GM18907 (cell line): ENCODE measurements around the gene POU2F1.

Experiments used
- ATAC-seq: cut with Tn5 transposase; IDR thresholded peaks from one replicate; pipeline ENCODE4 v1.9.1; 2021; ENCODE audit warnings: mild to moderate bottlenecking, moderate library complexity; ENCODE audit not compliant: unreplicated experiment

Gene POU2F1

GRCh38 chr1:167360120-167360519, 139.4 kb downstream of the POU2F1 start:
- no peak for ATAC-seq

DNA sequence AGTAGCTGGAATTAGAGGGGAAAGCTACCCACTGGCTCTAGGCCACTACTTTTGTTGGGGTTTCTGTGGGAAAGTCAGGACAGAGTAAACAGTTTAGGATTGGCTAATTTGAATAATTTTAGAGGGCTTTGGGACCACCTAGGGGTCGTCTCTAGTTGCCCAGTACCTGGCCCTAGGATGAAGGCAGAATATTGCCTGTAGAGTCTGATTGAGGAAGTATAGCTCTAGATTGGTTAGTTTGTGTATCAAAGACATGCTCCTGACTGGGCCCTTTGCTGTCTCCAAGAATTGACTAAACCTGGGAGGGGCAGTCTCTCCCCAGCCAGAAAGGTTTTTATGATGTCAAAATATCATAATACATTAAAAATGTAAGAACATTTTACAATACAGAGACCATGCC, 142.0 kb downstream of the POU2F1 start:
- ATAC-seq, result no peak

- no peak for ATAC-seq
Observed at GRCh38 chr1:167364826-167365225, 144.1 kb downstream of the POU2F1 start.

DNA sequence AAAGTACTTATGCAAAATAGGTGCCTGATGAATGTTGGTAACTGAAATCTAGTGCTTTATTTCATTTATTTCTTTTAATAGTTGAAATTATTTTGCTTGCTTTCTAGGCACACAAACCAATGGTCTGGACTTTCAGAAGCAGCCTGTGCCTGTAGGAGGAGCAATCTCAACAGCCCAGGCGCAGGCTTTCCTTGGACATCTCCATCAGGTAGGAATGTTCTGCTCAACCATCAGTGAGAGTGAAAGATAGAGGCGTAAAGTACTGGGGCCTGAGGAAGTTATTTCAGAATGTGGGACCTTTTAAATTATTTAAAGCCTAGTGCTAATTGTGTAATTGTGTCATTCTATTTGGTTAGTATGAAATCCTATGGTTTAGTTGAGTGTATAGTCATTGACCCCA, 144.7 kb downstream of the POU2F1 start:
- no peak for ATAC-seq

GRCh38 chr1:167367705-167368104, 147.0 kb downstream of the POU2F1 start:
- ATAC-seq, result no peak

DNA sequence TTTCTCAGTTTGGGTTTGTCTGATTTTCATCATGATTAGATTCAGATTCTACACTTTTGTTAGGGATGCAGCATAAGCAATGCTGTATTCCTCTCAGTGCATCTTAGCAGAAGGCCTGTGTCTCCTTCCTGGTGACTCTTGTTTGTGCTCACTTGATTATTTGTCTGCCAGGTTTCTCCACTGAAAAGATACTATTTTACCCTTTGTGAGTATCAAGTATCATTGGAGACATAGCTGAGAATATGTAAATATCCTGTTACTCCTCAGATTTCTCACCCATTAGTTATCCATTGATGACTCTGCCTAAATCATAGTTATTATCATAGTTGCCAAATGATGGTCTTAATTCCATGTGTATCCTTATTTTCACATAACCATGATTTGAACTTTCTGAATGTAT, 148.5 kb downstream of the POU2F1 start:
- no peak for ATAC-seq

DNA sequence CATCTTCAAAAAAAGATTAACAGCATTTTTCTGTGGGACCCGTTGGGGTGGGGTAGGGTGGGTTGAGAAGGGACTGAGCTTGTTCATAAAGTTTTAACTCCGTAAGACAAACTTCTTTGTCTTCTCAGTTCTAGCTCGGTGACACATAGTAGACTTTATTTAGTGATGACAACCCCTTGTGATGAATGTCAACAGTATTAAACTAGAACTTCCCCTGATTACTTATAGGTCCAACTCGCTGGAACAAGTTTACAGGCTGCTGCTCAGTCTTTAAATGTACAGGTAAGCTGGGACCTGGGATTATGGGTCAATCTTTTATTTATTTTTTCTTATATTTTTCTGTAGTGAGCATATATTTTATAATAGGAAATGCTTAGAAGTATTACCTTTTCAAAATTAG, 149.2 kb downstream of the POU2F1 start:
- ATAC-seq, result no peak

DNA sequence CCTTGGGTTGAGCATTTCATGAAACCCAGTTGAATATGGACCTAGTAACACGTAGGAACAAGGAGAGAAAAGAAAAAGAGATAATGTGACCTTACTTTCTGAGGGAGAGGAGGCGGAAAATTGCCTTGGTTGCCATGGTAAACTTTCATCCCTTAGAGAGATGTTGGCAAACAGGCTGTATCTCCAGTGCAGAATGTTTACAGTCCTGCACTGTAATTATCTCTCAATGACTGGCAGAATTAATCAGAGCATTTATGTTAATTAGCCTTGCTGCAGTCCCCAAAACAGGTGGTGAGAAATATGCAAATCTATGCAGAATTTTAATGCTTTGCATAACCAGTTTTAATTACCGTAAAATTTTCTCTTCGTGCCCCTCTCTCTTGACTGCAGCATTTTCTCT, 150.3 kb downstream of the POU2F1 start:
- no peak for ATAC-seq

GRCh38 chr1:167373398-167373797, 152.7 kb downstream of the POU2F1 start:
- ATAC-seq, result no peak

GRCh38 chr1:167373986-167374385, 153.3 kb downstream of the POU2F1 start:
- no peak for ATAC-seq

GRCh38 chr1:167375949-167376348, 155.3 kb downstream of the POU2F1 start:
- ATAC-seq, result no peak

- no peak for ATAC-seq
Observed at GRCh38 chr1:167387251-167387910, 166.7 kb downstream of the POU2F1 start.

DNA sequence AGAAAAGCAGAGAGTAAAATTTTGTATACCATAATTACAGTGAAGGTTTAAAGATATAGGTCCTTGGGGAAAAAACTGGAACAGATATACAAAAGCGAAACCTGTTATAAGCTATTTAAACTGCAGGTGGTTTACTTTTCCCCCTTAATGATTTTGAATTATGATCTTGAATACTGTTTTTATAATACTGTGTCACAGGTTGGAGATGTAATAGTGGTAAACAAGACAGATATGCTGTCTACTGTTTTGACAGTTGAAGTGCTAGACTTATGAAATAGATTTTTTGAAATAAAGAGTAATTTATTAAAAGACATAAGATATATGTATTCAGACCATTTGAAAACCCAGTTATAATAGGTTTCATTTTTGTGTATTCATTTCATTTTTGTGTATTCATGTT, 168.3 kb downstream of the POU2F1 start:
- ATAC-seq, result no peak

GRCh38 chr1:167392200-167392696, 171.6 kb downstream of the POU2F1 start:
- no peak for ATAC-seq

DNA sequence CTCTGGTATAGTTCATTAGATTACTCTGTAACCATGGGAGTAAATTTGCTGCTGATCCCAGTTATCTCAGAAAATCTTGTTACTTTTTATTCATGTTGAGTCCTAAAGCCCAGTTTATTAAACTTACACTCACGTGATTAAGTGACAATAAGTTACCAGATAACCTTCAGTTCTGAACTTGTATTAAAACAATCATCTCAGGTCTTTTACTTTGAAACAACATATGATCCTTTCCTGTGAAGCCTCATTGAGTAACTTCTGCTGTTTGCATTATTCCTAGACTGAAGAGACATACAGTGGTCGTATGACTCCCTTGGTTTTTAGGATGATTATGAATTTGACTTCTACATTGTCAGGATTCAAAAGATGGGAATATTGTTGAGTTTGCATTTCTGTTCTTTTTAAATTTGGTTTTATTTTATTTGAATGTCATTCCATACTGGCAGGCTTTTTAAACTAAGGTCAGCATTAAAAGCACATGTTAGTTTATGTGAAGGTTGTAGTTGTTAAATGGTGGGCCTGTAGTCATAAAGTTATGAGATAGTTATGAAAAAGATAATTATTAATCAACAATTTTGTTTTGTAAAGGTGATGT, 179.8 kb downstream of the POU2F1 start:
- ATAC-seq, result no peak

- ATAC-seq, result peak; percentile 57
Observed at GRCh38 chr1:167401260-167401873, 180.7 kb downstream of the POU2F1 start.

GRCh38 chr1:167404161-167404888, 183.6 kb downstream of the POU2F1 start:
- no peak for ATAC-seq

DNA sequence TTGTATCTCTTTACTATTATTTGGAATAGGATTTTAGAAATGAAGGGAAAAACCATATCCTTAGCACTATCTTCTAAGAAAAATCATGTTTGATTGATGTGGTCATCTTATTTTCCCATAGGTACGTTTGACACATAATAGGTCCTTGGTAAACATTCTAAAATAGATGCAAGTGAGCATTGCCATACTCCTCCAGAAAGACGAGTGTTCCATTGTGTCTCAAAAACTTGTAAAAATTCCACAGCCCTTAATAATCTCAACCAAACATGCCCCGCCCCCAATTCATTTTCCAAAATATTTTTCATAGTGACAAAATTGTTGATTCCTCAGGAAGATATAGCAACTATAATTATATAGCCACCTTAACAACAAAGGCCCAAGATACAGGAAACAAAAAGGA, 184.2 kb downstream of the POU2F1 start:
- ATAC-seq, result no peak

- ATAC-seq, result no peak
Observed at GRCh38 chr1:167408355-167408754, 187.7 kb downstream of the POU2F1 start.

DNA sequence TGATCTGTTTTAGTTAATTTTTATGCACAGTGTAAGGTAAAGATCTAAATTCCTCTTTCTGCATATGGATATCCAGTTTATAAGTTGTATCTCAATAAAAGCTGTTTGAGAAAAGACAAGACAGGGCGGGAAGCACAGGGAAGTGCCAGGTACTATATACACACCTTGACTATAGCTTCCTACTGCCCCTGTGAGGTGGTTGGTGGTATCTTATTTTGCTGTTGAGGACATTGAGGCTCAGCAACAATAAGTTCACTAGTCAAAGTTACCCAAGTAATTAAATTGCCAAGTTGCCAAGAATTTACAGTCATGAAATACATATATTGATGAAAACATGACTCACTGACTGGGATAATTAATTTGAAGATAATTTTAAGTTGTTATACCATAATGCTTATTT, 188.5 kb downstream of the POU2F1 start:
- ATAC-seq, result no peak

GRCh38 chr1:167412072-167412471, 191.4 kb downstream of the POU2F1 start:
- ATAC-seq, result no peak

- no peak for ATAC-seq
Observed at GRCh38 chr1:167412920-167413319, 192.2 kb downstream of the POU2F1 start.
